ENCODE measurements around the gene CFAP46. TPM values are rescaled to one million over a fixed set of nuclear protein-coding genes. Genes with fewer than 3 reads are reported as not detected.
"Not testable (repeated sequence)": the region's sequence is repeated elsewhere in the genome, so short reads cannot be mapped to it uniquely, and the experiment has no call there.

Gene CFAP46
- total RNA-seq, 3 donors from 2014 or later = 0.22 to 0.53 (median 0.42) TPM

DNA sequence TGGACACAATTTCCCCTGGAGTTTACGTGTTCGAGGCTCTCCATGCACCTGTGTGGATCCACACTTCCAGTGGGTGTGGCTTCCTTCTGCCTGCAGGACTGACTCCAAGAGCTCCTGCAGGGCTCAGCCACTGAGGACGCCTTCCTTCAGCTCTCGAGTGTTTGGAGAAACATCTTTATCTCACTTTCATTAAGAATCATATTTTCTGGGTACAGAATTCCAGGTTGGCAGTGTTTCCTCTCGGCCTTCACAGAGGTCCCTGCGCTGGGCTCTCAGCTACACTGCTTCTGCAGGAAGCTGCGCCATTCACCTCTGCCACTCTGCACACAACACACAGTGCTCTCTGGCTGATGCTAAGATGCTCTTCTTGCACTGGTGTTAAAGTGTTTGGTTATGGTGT is 86.5 kb downstream of the CFAP46 start:
- Mint-ChIP-seq H3K27me3 (ENCODE audit: low read depth) (peaks cover 16% of the 10 kb centered on the region), H3K4me1 (ENCODE audit: low read depth) (no peaks in the 10 kb centered on the region), H3K4me3 (no peak overlapping the region), H3K36me3 (ENCODE audit: insufficient read depth) (no peaks in the 10 kb centered on the region), H3K9me3 (peaks cover 10% of the 10 kb centered on the region)
- ATAC-seq = no peak
- DNase-seq = no peak

DNA sequence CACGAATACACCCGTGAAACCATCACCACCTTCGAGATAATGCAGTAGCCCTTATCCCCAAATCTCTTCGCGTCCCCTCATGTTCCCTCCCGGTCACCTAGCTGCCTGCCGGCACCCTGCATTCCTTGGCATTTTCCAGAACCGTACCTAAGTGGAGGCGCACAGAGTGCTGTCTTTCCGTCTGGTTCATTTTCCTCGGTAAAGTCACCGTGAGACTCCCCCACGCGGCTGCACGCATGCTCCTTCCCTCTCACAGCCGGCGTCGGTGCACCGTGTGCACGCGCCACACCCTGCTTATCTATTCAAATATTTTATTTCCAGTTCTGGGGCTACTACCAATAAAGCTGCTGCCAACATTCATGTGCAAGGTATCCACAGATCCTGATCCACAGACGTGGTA is 90.9 kb downstream of the CFAP46 start:
- Mint-ChIP-seq H3K36me3 (ENCODE audit: insufficient read depth) (no peaks in the 10 kb centered on the region), H3K4me3 (no peak overlapping the region), H3K4me1 (ENCODE audit: low read depth) (peaks cover 9% of the 10 kb centered on the region), H3K9me3 (peaks cover 6% of the 10 kb centered on the region), H3K27me3 (ENCODE audit: low read depth) (peaks cover 13% of the 10 kb centered on the region)
- no peak for ATAC-seq
- DNase-seq = no peak

DNA sequence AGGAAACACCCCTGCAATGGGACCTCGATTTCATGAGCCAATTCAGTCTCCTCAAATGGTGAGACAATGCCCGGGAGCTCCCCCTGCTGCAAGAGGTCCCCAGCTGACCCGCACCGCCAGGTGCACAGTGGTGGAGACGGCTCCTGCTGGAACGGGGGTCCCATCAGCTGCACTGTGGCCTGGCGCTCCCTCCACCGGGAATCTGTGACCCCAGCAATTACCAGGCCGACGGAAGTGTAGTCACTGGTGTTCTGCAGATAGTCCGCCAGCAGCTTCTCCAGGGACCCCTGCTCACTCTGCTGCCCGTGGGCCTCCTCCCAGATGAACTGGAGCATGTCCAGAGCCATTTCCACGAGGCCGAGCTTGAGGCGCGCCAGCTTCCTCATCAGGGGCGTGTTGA is 91.5 kb downstream of the CFAP46 start:
- ATAC-seq = no peak
- peaks cover under 1% of the 10 kb centered on the region for H3K9me3 Mint-ChIP-seq
- no peaks in the 10 kb centered on the region for H3K36me3 Mint-ChIP-seq (ENCODE audit: insufficient read depth)
- peaks cover 9% of the 10 kb centered on the region for H3K4me1 Mint-ChIP-seq (ENCODE audit: low read depth)
- peaks cover 13% of the 10 kb centered on the region for H3K27me3 Mint-ChIP-seq (ENCODE audit: low read depth)
- no peak overlapping the region for H3K4me3 Mint-ChIP-seq
- DNase-seq = no peak

DNA sequence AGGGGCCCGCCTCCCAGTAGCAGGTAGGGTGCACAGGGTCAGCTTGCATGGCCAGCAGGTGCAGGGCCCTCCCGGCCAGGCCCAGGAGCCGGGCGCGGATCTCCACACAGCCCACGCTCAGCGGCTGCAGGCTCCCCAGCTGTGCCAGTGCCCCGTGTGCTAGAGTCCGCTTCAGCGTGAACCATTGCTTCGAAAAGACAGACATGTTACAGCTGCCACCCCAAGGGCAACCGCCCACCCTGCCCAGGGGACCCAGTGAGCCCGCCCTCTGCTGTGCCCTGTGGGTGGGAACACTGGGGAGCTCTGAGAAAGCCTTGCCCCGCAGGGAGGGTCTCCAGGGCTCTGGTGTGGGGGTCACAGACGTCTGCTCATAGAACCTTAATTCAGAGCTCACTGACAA is 92.1 kb downstream of the CFAP46 start:
- ATAC-seq (no peak), DNase-seq (no peak)
- H3K27me3 Mint-ChIP-seq (ENCODE audit: low read depth) = peaks cover 9% of the 10 kb centered on the region
- H3K4me3 Mint-ChIP-seq = no peak overlapping the region
- H3K36me3 Mint-ChIP-seq (ENCODE audit: insufficient read depth) = no peaks in the 10 kb centered on the region
- no peaks in the 10 kb centered on the region for H3K9me3 Mint-ChIP-seq
- peaks cover 9% of the 10 kb centered on the region for H3K4me1 Mint-ChIP-seq (ENCODE audit: low read depth)

DNA sequence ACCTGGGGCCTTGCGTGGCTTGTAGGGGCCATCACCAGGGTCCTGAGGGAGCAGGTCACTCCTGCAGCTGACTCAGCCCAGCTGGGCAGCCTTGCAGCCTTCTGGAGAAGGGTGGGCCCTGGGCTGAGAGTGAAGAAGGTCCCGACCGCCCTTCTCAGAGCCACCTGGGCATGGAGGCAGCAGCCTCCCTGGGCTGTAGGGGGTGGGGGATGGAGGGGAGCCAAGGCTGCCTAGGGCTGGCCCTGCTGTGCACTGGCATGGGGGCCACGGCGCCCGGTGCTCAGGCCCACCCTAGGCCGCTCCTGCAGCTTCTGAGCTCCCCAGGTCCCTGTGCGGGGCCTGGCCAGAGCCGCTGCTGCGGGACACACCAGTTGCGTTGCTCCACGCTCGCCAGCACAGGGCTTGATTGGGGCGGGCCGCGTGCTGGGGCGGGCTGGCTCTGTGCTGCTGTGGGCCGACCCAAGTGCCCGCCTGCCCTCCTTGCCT is 92.8 kb downstream of the CFAP46 start:
- no peak for ATAC-seq
- Mint-ChIP-seq H3K4me1 (ENCODE audit: low read depth) (peaks cover 9% of the 10 kb centered on the region), H3K36me3 (ENCODE audit: insufficient read depth) (no peaks in the 10 kb centered on the region), H3K9me3 (no peaks in the 10 kb centered on the region), H3K4me3 (no peak overlapping the region), H3K27me3 (ENCODE audit: low read depth) (peaks cover 9% of the 10 kb centered on the region)
- no peak for DNase-seq

DNA sequence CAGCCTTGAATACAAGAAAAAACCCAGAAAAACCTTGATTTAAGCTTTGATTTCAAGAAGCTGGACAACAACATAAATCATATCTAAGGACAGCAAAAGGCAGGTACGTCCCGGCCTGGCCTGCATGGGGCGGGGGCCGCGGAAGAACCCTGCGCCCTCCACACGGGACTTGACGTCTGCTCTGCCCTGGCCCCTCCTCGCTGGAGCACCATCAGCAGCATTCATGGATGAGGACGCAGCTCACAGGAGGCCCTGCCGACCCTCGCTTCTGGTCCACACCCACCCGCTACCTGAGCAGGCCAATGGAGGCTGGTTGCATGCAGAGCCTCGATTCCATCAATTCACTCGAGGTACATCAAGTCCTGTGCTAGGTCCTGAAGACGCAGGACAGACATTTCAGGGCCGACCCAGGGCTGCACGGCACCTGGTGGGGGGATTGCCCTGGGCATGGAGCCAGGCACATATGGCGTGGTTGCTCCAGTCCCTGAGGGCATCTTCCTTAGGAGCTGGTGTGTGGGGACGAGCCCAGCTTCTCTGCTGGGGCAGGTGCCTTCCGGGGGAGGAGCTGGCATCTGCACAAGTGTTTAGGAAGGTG is 93.3 kb downstream of the CFAP46 start:
- H3K4me3 Mint-ChIP-seq = no peak overlapping the region

DNA sequence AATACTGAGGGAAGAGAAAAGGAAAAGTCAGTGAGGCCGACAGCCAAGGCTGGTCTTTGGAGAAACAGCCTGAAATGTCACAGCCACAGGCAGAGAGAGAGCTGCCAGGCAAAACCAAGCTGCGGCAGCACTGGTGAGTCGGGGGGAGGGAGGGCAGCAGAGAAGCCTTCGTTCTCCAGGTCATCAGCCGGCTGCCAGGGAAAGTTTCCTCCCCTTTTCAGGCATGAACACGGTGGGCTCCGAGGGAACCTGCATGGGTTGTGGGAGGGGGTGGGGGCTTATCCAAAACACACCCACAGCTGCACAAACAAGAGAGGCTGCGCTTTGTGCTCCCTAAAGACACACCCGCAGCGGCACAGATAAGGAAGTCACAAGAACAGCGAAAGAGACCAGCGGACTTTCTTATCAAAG is 94.1 kb downstream of the CFAP46 start:
- no peaks in the 10 kb centered on the region for H3K9me3 Mint-ChIP-seq
- DNase-seq (no peak), ATAC-seq (peak in 1 of 2 donors; percentile 38)
- peak overlapping the region; percentile 58 for H3K4me3 Mint-ChIP-seq
- H3K36me3 Mint-ChIP-seq (ENCODE audit: insufficient read depth) = no peaks in the 10 kb centered on the region
- peaks cover 9% of the 10 kb centered on the region for H3K4me1 Mint-ChIP-seq (ENCODE audit: low read depth)
- peaks cover 6% of the 10 kb centered on the region for H3K27me3 Mint-ChIP-seq (ENCODE audit: low read depth)

More for the DNA sequence above, 93.3 kb downstream of the CFAP46 start:
- Mint-ChIP-seq H3K27me3 (ENCODE audit: low read depth) (peaks cover 9% of the 10 kb centered on the region), H3K36me3 (ENCODE audit: insufficient read depth) (no peaks in the 10 kb centered on the region), H3K9me3 (no peaks in the 10 kb centered on the region), H3K4me1 (ENCODE audit: low read depth) (peaks cover 9% of the 10 kb centered on the region)
- no peak for DNase-seq
- no peak for ATAC-seq

DNA sequence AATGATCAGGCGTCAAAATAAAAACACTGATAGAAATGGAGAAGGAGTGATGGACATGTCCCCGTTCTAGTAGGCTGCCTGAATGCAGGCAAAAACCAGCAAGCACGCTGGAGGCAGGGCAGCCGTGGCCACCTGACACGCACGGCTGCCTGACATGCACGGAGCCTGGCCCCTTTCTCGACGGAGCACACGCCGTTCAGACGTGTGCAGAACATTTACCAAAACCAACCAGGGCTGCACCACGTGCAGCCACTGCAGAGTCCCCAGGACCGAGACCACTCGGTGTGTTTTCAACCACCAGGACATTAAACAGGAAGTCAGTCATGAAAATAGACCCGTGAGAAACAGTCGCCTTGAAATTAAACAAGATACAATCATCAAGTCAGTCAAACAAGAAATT is 94.5 kb downstream of the CFAP46 start:
- Mint-ChIP-seq H3K4me3 (peak overlapping the region; percentile 58), H3K4me1 (ENCODE audit: low read depth) (peaks cover 9% of the 10 kb centered on the region), H3K27me3 (ENCODE audit: low read depth) (peaks cover 3% of the 10 kb centered on the region), H3K36me3 (ENCODE audit: insufficient read depth) (no peaks in the 10 kb centered on the region), H3K9me3 (peaks cover 2% of the 10 kb centered on the region)
- peak; percentile 36 to 48 for ATAC-seq
- DNase-seq = no peak

DNA sequence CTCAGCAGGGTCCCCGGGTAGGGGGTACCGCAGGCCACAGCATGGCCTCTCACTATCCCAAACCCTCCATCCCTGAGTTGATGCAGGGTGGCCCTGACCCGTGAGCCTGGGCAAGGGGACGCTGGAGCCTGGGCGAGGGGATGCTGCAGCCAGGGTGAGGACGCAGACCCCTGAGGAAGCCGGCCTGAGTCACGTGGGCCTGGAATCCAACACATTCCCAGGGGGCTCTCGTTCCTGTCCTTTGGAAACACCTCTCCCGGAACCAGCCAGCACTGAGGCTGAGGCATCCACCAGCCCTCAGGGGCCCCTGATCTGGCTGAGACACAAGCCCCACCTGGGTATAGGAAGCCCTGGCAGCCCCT is 95.0 kb downstream of the CFAP46 start:
- Mint-ChIP-seq H3K36me3 (ENCODE audit: insufficient read depth) (peaks cover under 1% of the 10 kb centered on the region), H3K4me3 (peak overlapping the region; percentile 58), H3K4me1 (ENCODE audit: low read depth) (peaks cover 9% of the 10 kb centered on the region), H3K9me3 (peaks cover 7% of the 10 kb centered on the region), H3K27me3 (ENCODE audit: low read depth) (peaks cover 1% of the 10 kb centered on the region)
- no peak for ATAC-seq
- no peak for DNase-seq

DNA sequence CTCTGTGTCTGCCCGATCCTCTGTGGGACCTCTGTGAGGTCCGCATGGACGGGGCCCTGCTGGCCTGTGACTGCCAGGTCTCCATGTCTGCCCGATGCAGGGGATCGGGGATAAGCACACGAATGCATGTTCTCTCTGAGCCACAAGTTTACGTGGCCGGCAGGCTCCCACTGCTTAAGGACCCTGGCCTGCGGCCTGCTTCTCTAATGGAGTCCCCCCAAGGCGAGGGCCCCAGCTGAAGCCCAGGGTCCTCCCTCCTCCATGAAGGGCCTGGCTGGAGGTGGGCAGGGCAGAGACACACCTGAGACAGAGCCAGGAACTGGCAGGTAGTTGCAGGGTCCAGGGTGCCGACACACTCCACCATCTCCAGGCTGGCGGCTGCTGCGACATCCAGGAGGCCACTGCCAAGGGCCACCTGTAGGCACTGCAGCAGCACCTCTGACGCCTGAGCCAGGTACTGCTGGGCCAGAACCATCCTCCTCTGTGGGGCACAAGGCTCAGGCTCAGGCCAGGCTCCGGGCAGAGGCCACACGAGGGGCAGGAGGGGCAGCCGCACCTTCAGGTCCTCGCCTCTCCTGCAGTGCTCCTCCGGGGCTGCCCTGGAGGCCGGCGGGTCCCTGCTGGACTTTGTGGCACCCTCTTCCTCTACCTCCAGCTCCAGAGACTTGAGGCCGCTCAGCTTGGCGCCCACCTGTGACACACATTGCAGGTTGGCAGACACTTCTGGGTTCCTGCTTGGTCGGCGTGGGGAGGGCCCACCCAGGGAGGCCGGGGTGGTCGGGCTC is 95.5 kb downstream of the CFAP46 start:
- H3K4me3 Mint-ChIP-seq = no peak overlapping the region
- peaks cover 6% of the 10 kb centered on the region for H3K27me3 Mint-ChIP-seq (ENCODE audit: low read depth)
- ATAC-seq = no peak
- peaks cover 3% of the 10 kb centered on the region for H3K36me3 Mint-ChIP-seq (ENCODE audit: insufficient read depth)
- H3K9me3 Mint-ChIP-seq = peaks cover 12% of the 10 kb centered on the region
- DNase-seq = no peak
- peaks cover 9% of the 10 kb centered on the region for H3K4me1 Mint-ChIP-seq (ENCODE audit: low read depth)

DNA sequence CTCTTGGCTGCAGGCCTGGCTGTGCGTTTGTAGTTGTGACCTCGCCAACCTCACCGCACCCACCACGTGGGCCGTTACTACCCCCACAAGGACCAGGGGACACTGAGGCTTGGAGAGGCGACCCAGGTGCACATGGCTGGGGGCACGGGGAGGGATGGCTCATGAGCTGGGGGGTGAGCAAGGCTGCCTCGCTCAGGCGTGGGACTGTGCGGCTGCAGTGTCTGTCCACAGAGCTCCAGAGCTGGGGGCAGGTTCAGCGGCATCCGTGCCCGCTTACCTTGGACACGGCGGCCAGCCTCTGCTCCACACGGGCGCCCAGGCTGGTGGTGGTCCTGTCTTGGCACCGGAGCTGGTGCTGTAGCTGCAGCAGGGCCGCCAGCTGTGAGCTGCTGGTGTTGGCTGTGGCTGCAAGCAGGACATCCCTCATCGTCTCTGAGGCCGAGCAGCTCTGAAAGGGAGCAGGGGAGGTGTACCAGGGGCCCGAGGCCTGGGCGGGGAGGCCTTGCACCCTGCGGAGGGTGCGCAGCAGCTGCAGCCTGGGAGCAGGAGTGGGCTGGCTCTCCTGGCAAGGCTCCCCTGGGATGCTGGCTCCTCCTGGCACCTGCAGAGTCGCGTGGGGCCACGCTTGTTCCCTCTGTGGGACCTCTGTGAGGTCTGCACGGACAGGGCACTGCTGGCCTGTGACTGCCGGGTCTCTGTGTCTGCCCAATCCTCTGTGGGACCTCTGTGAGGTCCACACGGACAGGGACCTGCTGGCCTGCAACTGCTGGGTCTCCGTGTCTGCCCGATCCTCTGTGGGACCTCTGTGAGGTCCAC is 96.4 kb downstream of the CFAP46 start:
- H3K36me3 Mint-ChIP-seq (ENCODE audit: insufficient read depth) = peaks cover 3% of the 10 kb centered on the region
- no peak for ATAC-seq
- DNase-seq = no peak
- peaks cover 9% of the 10 kb centered on the region for H3K4me1 Mint-ChIP-seq (ENCODE audit: low read depth)
- H3K4me3 Mint-ChIP-seq = no peak overlapping the region
- H3K27me3 Mint-ChIP-seq (ENCODE audit: low read depth) = peaks cover 7% of the 10 kb centered on the region
- peaks cover 15% of the 10 kb centered on the region for H3K9me3 Mint-ChIP-seq

DNA sequence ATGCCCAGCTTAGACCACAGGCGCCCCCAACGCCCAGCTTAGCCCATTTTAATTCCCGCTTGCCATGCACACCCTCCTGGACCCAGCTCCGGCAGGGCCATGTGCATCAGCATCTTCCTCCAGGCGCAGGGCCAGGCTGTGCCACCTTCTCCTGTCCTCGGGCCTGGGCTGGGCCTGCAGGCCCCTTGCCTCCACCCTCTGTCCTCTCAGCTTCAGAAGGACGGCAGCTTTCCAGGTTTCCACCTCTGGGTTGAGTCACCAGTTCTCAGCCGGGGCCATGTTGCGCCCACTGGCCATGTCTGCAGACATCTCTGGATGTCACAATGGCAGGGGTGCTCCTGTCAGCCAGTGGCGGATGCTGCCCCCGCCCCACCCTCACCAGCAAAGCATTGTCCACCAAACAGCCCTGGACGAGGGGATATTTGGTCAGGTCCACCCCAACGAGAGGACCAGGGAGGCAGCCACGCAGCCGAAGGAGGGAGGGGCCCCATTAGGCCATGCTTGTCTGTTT is 97.3 kb downstream of the CFAP46 start:
- no peak for DNase-seq
- Mint-ChIP-seq H3K36me3 (ENCODE audit: insufficient read depth) (peaks cover 3% of the 10 kb centered on the region), H3K4me3 (no peak overlapping the region), H3K4me1 (ENCODE audit: low read depth) (peaks cover 9% of the 10 kb centered on the region), H3K27me3 (ENCODE audit: low read depth) (peaks cover 7% of the 10 kb centered on the region), H3K9me3 (peaks cover 15% of the 10 kb centered on the region)
- no peak for ATAC-seq

DNA sequence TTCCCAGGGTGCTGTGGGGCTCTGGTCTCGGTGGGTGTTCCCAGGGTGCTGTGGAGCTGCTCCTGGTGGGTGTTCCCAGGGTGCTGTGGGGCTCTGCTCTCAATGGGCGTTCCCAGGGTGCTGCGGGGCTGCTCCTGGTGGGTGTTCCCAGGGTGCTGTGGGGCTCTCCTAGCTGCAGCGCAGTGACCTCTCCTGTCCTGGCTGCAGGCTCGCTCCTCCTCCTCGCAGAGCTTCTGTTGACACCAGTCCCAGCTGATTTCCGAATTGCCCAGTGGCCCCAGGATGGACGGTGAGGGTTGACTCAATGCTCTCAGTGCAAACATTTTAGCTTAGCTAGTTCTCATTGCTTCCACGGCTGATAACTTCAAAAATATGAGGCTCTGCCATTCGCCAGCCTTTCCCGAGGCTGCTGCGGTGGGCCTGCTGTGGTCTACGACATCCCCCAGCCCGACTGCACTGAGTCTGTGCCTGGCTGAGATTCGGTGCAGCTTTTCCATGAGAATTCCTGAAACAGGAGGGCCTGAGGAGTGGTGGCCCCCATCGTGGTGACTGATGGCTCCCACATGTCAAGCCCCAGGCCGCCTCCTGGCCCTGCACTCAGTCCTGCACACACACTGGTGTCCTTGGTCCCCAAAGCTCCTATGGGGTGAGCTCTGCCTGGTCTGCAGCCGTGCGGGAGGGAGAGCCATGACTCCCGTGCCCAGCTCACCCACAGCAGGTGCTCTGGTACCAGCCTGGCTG is 98.1 kb downstream of the CFAP46 start:
- no peak for ATAC-seq
- no peak for DNase-seq
- Mint-ChIP-seq H3K4me3 (no peak overlapping the region), H3K36me3 (ENCODE audit: insufficient read depth) (peaks cover 3% of the 10 kb centered on the region), H3K9me3 (peaks cover 15% of the 10 kb centered on the region), H3K27me3 (ENCODE audit: low read depth) (peaks cover 7% of the 10 kb centered on the region), H3K4me1 (ENCODE audit: low read depth) (peaks cover 9% of the 10 kb centered on the region)

DNA sequence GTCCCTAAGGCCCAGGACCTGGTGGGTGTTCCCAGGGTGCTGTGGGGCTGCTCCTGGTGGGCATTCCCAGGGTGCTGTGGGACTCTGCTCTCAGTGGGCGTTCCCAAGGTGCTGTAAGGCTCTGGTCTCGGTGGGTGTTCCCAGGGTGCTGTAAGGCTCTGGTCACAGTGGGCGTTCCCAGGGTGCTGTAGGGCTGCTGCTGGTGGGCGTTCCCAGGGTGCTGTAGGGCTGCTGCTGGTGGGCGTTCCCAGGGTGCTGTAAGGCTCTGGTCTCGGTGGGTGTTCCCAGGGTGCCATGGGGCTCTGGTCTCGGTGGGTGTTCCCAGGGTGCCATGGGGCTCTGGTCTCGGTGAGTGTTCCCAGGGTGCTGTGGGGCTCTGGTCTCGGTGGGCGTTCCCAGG is 99.1 kb downstream of the CFAP46 start:
- peaks cover 15% of the 10 kb centered on the region for H3K9me3 Mint-ChIP-seq
- DNase-seq; H3K4me3 Mint-ChIP-seq; H3K27me3 Mint-ChIP-seq (ENCODE audit: low read depth); H3K36me3 Mint-ChIP-seq (ENCODE audit: insufficient read depth); H3K4me1 Mint-ChIP-seq (ENCODE audit: low read depth); ATAC-seq: not testable (repeated sequence)
